Sigmoid colon (tissue), 7 donors: ENCODE measurements around the gene MCOLN3. TPM values are rescaled to one million over a fixed set of nuclear protein-coding genes. Genes with fewer than 3 reads are reported as not detected.

ENCODE experiments used
- DNase-seq: peaks from one replicate; pipeline ENCODE4 v3.0.0-alpha.2; 2019
- H3K27ac ChIP-seq, 4 donors: fragments of 200-600 bp; sonication (generic); one replicate each; pipeline ENCODE4 v1.5.1; 2016 to 2019; ENCODE audit warnings: mild to moderate bottlenecking in 1 of 4
- H3K27me3 ChIP-seq, 3 donors: fragments of 200-600 bp; sonication (generic); one replicate each; pipeline ENCODE4 v1.5.1; 2019; ENCODE audit warnings: mild to moderate bottlenecking in 1 of 3
- H3K36me3 ChIP-seq, 4 donors: fragments of 200-600 bp; sonication (generic); one replicate each; pipeline ENCODE4 v1.5.1; 2016 to 2019
- H3K4me1 ChIP-seq, 4 donors: fragments of 200-600 bp; sonication (generic); one replicate each; pipeline ENCODE4 v1.5.1; 2017 to 2019
- H3K4me3 ChIP-seq, 4 donors: fragments of 200-600 bp; sonication (generic); one replicate each; pipeline ENCODE4 v1.5.1; 2017 to 2019; ENCODE audit warnings: mild to moderate bottlenecking in 2 of 4, moderate library complexity in 1 of 4
- H3K9me3 ChIP-seq, 4 donors: fragments of 200-600 bp in 3 of 4; sonication (generic) in 3 of 4; one replicate each; pipeline versions ENCODE4 v1.5.1 to v1.6.1; 2013 to 2019
- CTCF ChIP-seq, 4 experiments: fragments of 450-650 bp in 3 of 4; fragments of 200-600 bp in 1 of 4; IDR thresholded peaks; one replicate each; pipeline ENCODE4 v1.5.1; 2016 to 2019; ENCODE audit warnings: antibody characterized with exemption in 4 of 4, mild to moderate bottlenecking in 3 of 4, moderate library complexity in 2 of 4
- EP300 ChIP-seq, 4 donors: sonication (generic); formaldehyde crosslinking; IDR thresholded peaks; one replicate each; pipeline ENCODE4 v1.6.1; 2017; ENCODE audit warnings: antibody characterized with exemption in 4 of 4
- POLR2A ChIP-seq, 2 donors: fragments of 450-650 bp; IDR thresholded peaks; one replicate each; pipeline ENCODE4 v1.6.1; 2016; ENCODE audit warnings: antibody characterized with exemption in 2 of 2, mild to moderate bottlenecking in 2 of 2, moderate library complexity in 2 of 2
- POLR2AphosphoS5 ChIP-seq, 4 donors: sonication (generic); formaldehyde crosslinking; IDR thresholded peaks; one replicate each; pipeline ENCODE4 v1.6.1; 2017; ENCODE audit warnings: antibody characterized with exemption in 4 of 4
- WGBS, 2 donors: extraction: QIAGEN DNeasy Blood & Tissue Kit; methylation state at CpG; one replicate each; pipeline ENCODE4 v1.1.7; 2013; 5-methylcytosine and 5-hydroxymethylcytosine counted together
- intact Hi-C: fragments of 100-400 bp; cut with DNase I; formaldehyde crosslinking; loops from one replicate; pipeline ENCODE4 v1.15.1; 2023
- polyA plus RNA-seq, 3 donors: library from polyadenylated mRNA; stranded (reverse); fragments of 200-250 nt; gene quantifications; one replicate each; pipeline ENCODE4 v1.2.3, GENCODE V29; 2013
- total RNA-seq, 4 donors: library from RNA; depleted of rRNA; stranded (reverse); fragments of >200 nt; gene quantifications; one replicate each; pipeline ENCODE4 v1.1.0, GENCODE V29; 2016
- donor health status: healthy with polysubstance abuse.
- donor health status: Bipolar disorder and iron deficiency.
- donor health status: healthy.

The MCOLN3 gene
- total and polyA plus RNA-seq, 7 donors = 0.23 to 10.8 (median 1.6) TPM

DNA sequence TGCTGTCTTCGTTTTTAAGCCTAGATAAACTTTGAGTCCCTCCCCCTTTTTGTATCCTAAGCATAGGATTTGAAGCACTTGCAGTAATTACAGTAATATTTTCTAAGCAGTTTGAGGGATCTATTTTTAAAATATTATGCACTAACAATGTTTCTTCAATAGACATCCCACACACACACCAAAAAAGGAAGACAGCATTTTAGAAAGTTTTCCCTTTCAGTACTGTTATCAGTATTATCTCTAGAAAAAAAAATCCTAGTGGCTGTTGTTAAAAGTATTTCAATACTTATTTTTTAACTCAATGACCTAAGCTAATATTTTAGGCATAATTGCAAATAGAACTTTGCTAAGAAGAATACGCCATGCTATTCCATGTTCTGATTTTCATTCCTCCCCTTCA, 15.1 kb downstream of the MCOLN3 start:
- Histone ChIP-seq H3K4me1 (no peaks in the 10 kb centered on the region), H3K27me3 (no peaks in the 10 kb centered on the region), H3K9me3 (no peaks in the 10 kb centered on the region), H3K36me3 (no peaks in the 10 kb centered on the region), H3K4me3 (no peak overlapping the region), H3K27ac (no peak overlapping the region)
- TF ChIP-seq POLR2AphosphoS5 (IDR thresholded peaks at IDR 0.05) (no peak), POLR2A (IDR thresholded peaks at IDR 0.05) (no peak), CTCF (IDR thresholded peaks at IDR 0.05) (no peak), EP300 (IDR thresholded peaks at IDR 0.05) (no peak)
- intact Hi-C loops = no loop called here
- 84% methylated on average over 2 of the region's 2 CpGs for WGBS, 2 donors
- no peak for DNase-seq

DNA sequence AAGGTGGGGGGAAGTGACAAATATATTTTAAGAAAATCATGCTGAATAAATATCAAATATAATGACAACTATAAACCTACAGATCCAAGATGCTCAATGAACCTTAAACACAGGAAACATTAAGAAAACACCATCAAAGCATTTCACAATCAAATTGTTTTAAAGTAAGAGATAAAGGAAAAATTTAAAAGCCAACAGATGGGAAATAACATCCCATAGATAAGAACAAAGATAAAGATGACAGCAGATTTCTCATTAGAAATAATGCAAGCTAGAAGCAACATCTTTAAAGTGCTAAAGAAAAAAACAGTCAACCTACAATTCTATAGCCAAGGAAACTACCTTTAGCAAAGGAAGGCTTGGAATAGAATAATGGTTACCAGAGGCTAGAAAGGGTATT, 17.8 kb downstream of the MCOLN3 start:
- DNase-seq = no peak
- no peak overlapping the region for H3K4me3 ChIP-seq
- intact Hi-C loops = no loop called here
- no peaks in the 10 kb centered on the region for H3K4me1 ChIP-seq
- no peaks in the 10 kb centered on the region for H3K27me3 ChIP-seq
- no peak overlapping the region for H3K27ac ChIP-seq
- no peaks in the 10 kb centered on the region for H3K9me3 ChIP-seq
- TF ChIP-seq CTCF (IDR thresholded peaks at IDR 0.05) (no peak), POLR2A (IDR thresholded peaks at IDR 0.05) (no peak), POLR2AphosphoS5 (IDR thresholded peaks at IDR 0.05) (no peak), EP300 (IDR thresholded peaks at IDR 0.05) (no peak)
- no peaks in the 10 kb centered on the region for H3K36me3 ChIP-seq

DNA sequence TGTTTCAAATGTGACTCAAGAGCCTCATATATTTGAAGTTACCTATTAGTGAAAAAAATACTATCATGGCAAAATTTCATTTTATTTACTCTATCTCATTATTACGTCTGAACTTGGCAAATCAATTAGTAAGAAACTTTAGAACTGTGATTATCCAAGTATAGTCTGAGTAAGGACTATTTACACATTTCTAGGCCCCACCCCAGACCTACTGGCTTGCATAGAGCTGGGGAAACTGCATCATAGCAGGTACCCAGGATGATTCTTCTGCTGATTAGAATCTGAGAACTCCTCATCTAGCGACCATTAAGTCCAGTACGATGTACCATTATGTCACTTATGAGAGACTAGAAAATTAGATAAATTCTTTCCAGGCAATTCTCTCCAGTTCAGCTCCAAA, 20.1 kb downstream of the MCOLN3 start:
- intact Hi-C loops = no loop called here
- no peak overlapping the region for H3K4me3 ChIP-seq

DNA sequence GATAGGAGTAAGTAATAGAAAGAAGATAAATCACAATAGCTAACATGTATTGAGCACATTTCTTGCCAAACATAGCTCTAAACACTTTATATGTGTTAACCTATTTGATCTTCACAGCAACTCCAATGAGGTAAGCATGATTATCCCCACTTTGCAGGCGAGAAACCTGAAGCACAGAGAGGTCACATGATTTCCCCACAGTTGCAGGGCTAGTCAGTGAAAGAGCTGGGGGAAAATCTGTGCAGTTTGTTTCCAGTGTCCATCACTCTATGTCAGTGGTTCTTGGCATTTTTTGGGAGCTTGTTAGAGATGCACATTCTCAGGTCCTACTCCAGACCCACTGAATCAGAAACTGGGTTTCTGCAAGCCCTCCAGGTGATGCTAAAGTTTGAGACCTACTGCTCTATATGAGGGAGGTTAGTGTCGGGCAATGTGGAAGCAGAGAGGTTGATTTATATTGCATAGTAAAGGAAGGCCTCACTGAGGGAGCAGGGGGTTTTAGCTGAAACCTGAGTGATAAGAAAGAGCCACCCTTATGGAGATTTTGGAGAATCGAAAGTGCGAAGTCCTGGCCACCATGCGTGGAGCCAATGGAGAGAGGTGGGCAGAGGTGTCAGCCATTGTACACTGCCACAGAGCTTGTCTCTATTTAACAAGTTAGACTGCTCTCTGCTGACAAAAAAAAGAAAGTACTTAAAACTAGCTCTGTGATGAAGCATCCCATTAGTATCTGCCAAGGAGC, 20.9 kb downstream of the MCOLN3 start:
- Histone ChIP-seq H3K36me3 (no peaks in the 10 kb centered on the region), H3K4me3 (no peak overlapping the region), H3K4me1 (no peaks in the 10 kb centered on the region), H3K9me3 (no peaks in the 10 kb centered on the region), H3K27me3 (no peaks in the 10 kb centered on the region), H3K27ac (no peak overlapping the region)
- intact Hi-C loops = loop anchor here (2.0 kb wide), 1 partner anchor 83 kb away; no protein-coding TSS in a partner anchor
- TF ChIP-seq EP300 (IDR thresholded peaks at IDR 0.05) (no peak), POLR2AphosphoS5 (IDR thresholded peaks at IDR 0.05) (no peak), POLR2A (IDR thresholded peaks at IDR 0.05) (no peak), CTCF (IDR thresholded peaks at IDR 0.05) (peak in 1 of 4 experiments; percentile 14)
- 75 to 76% methylated on average over 5 of the region's 5 CpGs for WGBS, 2 donors
- no peak for DNase-seq

More for the DNA sequence above, 20.1 kb downstream of the MCOLN3 start:
- Histone ChIP-seq H3K4me1 (no peaks in the 10 kb centered on the region), H3K27me3 (no peaks in the 10 kb centered on the region), H3K27ac (no peak overlapping the region), H3K9me3 (no peaks in the 10 kb centered on the region), H3K36me3 (no peaks in the 10 kb centered on the region)
- WGBS, 2 donors = 80 to 89% methylated on average over 3 of the region's 3 CpGs
- TF ChIP-seq POLR2A (IDR thresholded peaks at IDR 0.05) (no peak), CTCF (IDR thresholded peaks at IDR 0.05) (no peak), POLR2AphosphoS5 (IDR thresholded peaks at IDR 0.05) (no peak), EP300 (IDR thresholded peaks at IDR 0.05) (no peak)
- no peak for DNase-seq

DNA sequence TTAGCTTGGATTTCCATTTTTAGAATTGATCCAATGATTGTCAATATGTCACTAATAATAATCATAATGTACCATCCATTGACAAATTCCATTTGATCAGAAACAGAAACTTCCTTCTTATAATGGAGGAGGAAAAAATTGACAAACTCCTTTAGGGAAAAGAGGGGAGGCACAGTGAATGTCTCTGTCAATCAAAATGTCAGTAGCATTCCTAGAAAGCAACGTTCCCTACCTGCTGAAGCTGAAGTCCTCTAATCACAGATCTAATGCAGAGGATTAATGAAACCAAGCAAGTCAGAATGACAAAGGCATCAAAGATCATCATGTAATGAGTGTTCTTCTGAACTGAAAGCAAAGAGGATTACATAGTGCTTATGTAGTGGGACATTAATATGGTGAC, 22.4 kb downstream of the MCOLN3 start:
- Histone ChIP-seq H3K27me3 (no peaks in the 10 kb centered on the region), H3K4me3 (no peak overlapping the region), H3K36me3 (no peaks in the 10 kb centered on the region), H3K4me1 (no peaks in the 10 kb centered on the region), H3K27ac (no peak overlapping the region), H3K9me3 (no peaks in the 10 kb centered on the region)
- intact Hi-C loops = loop anchor here (2.0 kb wide), 1 partner anchor 81 kb away; no protein-coding TSS in a partner anchor
- no peak for DNase-seq
- TF ChIP-seq EP300 (IDR thresholded peaks at IDR 0.05) (no peak), POLR2AphosphoS5 (IDR thresholded peaks at IDR 0.05) (no peak), CTCF (IDR thresholded peaks at IDR 0.05) (no peak), POLR2A (IDR thresholded peaks at IDR 0.05) (no peak)
- WGBS, 2 donors = 73 to 86% methylated on average over 1 of the region's 1 CpG
